Endothelial cell of umbilical vein (primary cell): ENCODE data around the gene SMTNL2. TPM values are rescaled to one million over a fixed set of nuclear protein-coding genes. Genes with fewer than 3 reads are reported as not detected.

Experiments used
- BruUV-seq: library from RNA; stranded (reverse); fragments of 400-500 nt; replicated peaks from 2 replicates; lab custom pipeline; 2021; lab: Mats Ljungman, UMichigan
- CTCF ChIA-PET: fragments of 300-600, 350-600 bp; sonication (Branson Sonifier 250); formaldehyde crosslinking; loops from one replicate; lab custom pipeline; 2021; ENCODE audit warnings: antibody characterized with exemption, inconsistent platforms; lab: Charles Lee
- POLR2A ChIA-PET: fragments of 300-600, 350-600 bp; sonication (Branson Sonifier 250); formaldehyde crosslinking; loops from one replicate; lab custom pipeline; 2021; ENCODE audit warnings: antibody characterized with exemption, inconsistent platforms; lab: Charles Lee
- DNase-seq: peaks from one replicate; pipeline ENCODE4 v3.0.0-alpha.2; 2011; ENCODE audit warnings: low read depth, low spot score
- FAIRE-seq: peaks from 2 replicates; lab custom pipeline; 2011; peaks lifted over from hg19 to GRCh38; lab: Jason Lieb, UNC
- H2AFZ ChIP-seq: 2 replicates; pipeline ENCODE4 v1.6.0; 2012; ENCODE audit warnings: low read depth, low read length, control low read depth, inconsistent platforms
- H3K27ac ChIP-seq: 2 replicates; pipeline ENCODE4 v1.5.1; 2011; ENCODE audit warnings: low read depth, mild to moderate bottlenecking, control low read depth, low read length, moderate library complexity; ENCODE audit not compliant: insufficient read depth
- H3K27me3 ChIP-seq, 2 experiments: 2 replicates each; pipeline versions ENCODE4 v1.6.0 to v1.6.1; 2011; ENCODE audit warnings: low read length in 2 of 2, mixed read lengths in 1 of 2; ENCODE audit not compliant: control insufficient read depth in 2 of 2, insufficient read depth in 2 of 2
- H3K36me3 ChIP-seq, 2 experiments: 2 replicates in 1 of 2; 3 replicates in 1 of 2; pipeline ENCODE4 v1.5.1; 2011; ENCODE audit warnings: low read length in 2 of 2, mild to moderate bottlenecking in 1 of 2, moderate library complexity in 1 of 2; ENCODE audit not compliant: control insufficient read depth in 2 of 2, insufficient read depth in 2 of 2; ENCODE audit errors: extremely low read depth in 1 of 2
- H3K4me1 ChIP-seq: 3 replicates; pipeline ENCODE4 v1.5.1; 2011; ENCODE audit warnings: mild to moderate bottlenecking, low read length; ENCODE audit not compliant: control insufficient read depth, insufficient read depth; ENCODE audit errors: extremely low read depth
- H3K4me2 ChIP-seq: 2 replicates; pipeline ENCODE4 v1.6.1; 2011; ENCODE audit warnings: low read length, control low read depth, mixed read lengths; ENCODE audit not compliant: insufficient read depth
- H3K4me3 ChIP-seq, 3 experiments: fragments of 200-600 bp in 1 of 3; sonication (generic), shearing (Covaris generic) in 1 of 3; replicated peaks in 1 of 3; 2 replicates each; pipeline ENCODE4 v1.5.1; 2011 to 2016; ENCODE audit warnings: control low read depth in 3 of 3, low read length in 3 of 3, mild to moderate bottlenecking in 2 of 3, inconsistent platforms in 1 of 3, low read depth in 1 of 3, moderate library complexity in 1 of 3; ENCODE audit not compliant: insufficient read depth in 1 of 3
- H3K79me2 ChIP-seq: 2 replicates; pipeline ENCODE4 v1.6.0; 2012; ENCODE audit warnings: low read length, inconsistent platforms; ENCODE audit not compliant: control insufficient read depth, insufficient read depth
- H3K9ac ChIP-seq: replicated peaks from 2 replicates; pipeline ENCODE3; 2011; ENCODE audit warnings: low read length, control low read depth; ENCODE audit not compliant: insufficient read depth; ENCODE audit errors: extremely low read depth
- H3K9me1 ChIP-seq: replicated peaks from 3 replicates; pipeline ENCODE4 v1.6.0; 2011; ENCODE audit warnings: mild to moderate bottlenecking, low read length; ENCODE audit not compliant: control insufficient read depth, insufficient read depth; ENCODE audit errors: extremely low read depth
- H3K9me3 ChIP-seq: replicated peaks from 2 replicates; pipeline ENCODE4 v1.5.1; 2012; ENCODE audit warnings: low read length, inconsistent platforms; ENCODE audit not compliant: control insufficient read depth, insufficient read depth
- H4K20me1 ChIP-seq: replicated peaks from 2 replicates; pipeline ENCODE3; 2011; ENCODE audit warnings: mild to moderate bottlenecking, low read length; ENCODE audit not compliant: control insufficient read depth, insufficient read depth; ENCODE audit errors: extremely low read depth
- CTCF ChIP-seq, 2 donors: IDR thresholded peaks; 1 replicate in 1 of 2; 2 replicates in 1 of 2; pipeline ENCODE4 v1.5.1; 2011; ENCODE audit warnings: low read length in 2 of 2, mild to moderate bottlenecking in 2 of 2, moderate library complexity in 2 of 2, control low read depth in 1 of 2, inconsistent platforms in 1 of 2, low read depth in 1 of 2; ENCODE audit not compliant: insufficient read depth in 1 of 2; ENCODE audit errors: extremely low read depth in 1 of 2
- FOS ChIP-seq: IDR thresholded peaks from 2 replicates; pipeline ENCODE4 v1.6.1; 2011; ENCODE audit warnings: mild to moderate bottlenecking, low read length, moderate library complexity, borderline replicate concordance; ENCODE audit not compliant: insufficient read depth
- GATA2 ChIP-seq: IDR thresholded peaks from 2 replicates; pipeline ENCODE4 v1.7.0; 2011; ENCODE audit warnings: low read depth, mild to moderate bottlenecking, moderate library complexity, mixed read lengths, low read length; ENCODE audit not compliant: insufficient read length, insufficient read depth
- JUN ChIP-seq: IDR thresholded peaks from 2 replicates; pipeline ENCODE4 v1.6.1; 2011; ENCODE audit warnings: borderline replicate concordance, low read depth; ENCODE audit not compliant: insufficient read length, insufficient read depth
- MAX ChIP-seq: IDR thresholded peaks from 2 replicates; pipeline ENCODE4 v1.6.1; 2011; ENCODE audit not compliant: insufficient read depth, insufficient read length
- MYC ChIP-seq: IDR thresholded peaks from one replicate; pipeline ENCODE4 v1.6.1; 2011; ENCODE audit warnings: mild to moderate bottlenecking, low read depth, low read length
- POLR2A ChIP-seq: IDR thresholded peaks from 2 replicates; pipeline ENCODE4 v1.6.1; 2012; ENCODE audit warnings: low read depth, mild to moderate bottlenecking, control low read depth, low read length
- dilution Hi-C: fragments of 300-500 bp; cut with MboI; formaldehyde crosslinking; loops from one replicate; pipeline ENCODE4 v1.15.0; 2019; ENCODE audit warnings: low sequenced_read_pairs; ENCODE audit not compliant: extremely low pct_ligation_motif_present
- intact Hi-C: fragments of 100-400 bp; cut with micrococcal nuclease; formaldehyde crosslinking; loops from one replicate; pipeline ENCODE4 v1.10.0; 2022
- polyA plus RNA-seq, 4 experiments: library from polyadenylated mRNA; depleted of rRNA in 3 of 4; stranded (reverse) in 3 of 4; unstranded in 1 of 4; fragments of >200 nt; gene quantifications; 2 replicates each; pipeline versions ENCODE4 v1.2.1 to v1.2.3, GENCODE V29; 2011 to 2012; ENCODE audit warnings: missing spikeins in 1 of 4
- total RNA-seq: library from RNA; stranded (reverse); gene quantifications from 2 replicates; pipeline ENCODE4 v1.2.3, GENCODE V29; 2021

SMTNL2 gene
- total and polyA plus RNA-seq, 2 donors (not counting 3 experiments of a cell fraction or from before 2014, with no cell fraction given) = not detected

- H3K4me2 ChIP-seq = peak overlapping the region; percentile 74
- FAIRE-seq (no peak), DNase-seq (no peak)
- peaks cover 20% of the 10 kb centered on the region for H3K79me2 ChIP-seq
- CTCF ChIA-PET = interaction anchor here (1.1 to 3.9 kb wide), 7 partner anchors 9 to 136 kb away, joined by 3 to 31 read pairs (median 5); no protein-coding TSS in a partner anchor
- H3K9me3 ChIP-seq = no peaks in the 10 kb centered on the region
- no peak overlapping the region for H3K4me3 ChIP-seq
- intact Hi-C loops (no loop called here), dilution Hi-C loops (no loop called here)
- H3K9me1 ChIP-seq = no peaks in the 10 kb centered on the region
- POLR2A ChIA-PET = no interaction called here
- no peaks in the 10 kb centered on the region for H4K20me1 ChIP-seq
- peaks cover 17% of the 10 kb centered on the region for H3K4me1 ChIP-seq
- H3K9ac ChIP-seq = no peak overlapping the region
- no peaks in the 10 kb centered on the region for H3K27me3 ChIP-seq
- BruUV-seq = no TSS peak
- TF ChIP-seq MAX (no peak), JUN (no peak)
- H3K36me3 ChIP-seq = peaks cover 2 to 29% of the 10 kb centered on the region in 2 experiments
- no peak overlapping the region for H2AFZ ChIP-seq
- no peak overlapping the region for H3K27ac ChIP-seq
Observed at GRCh38 chr17:4553669-4554068, 30.7 kb upstream of the SMTNL2 start.

- DNase-seq = no peak
- H3K4me2 ChIP-seq = peak overlapping the region; percentile 74
- no peaks in the 10 kb centered on the region for H3K9me1 ChIP-seq
- dilution Hi-C loops (no loop called here), intact Hi-C loops (no loop called here)
- POLR2A ChIA-PET = no interaction called here
- FAIRE-seq = no peak
- peak overlapping the region; percentile 49 for H2AFZ ChIP-seq
- H3K36me3 ChIP-seq = peaks cover 2 to 22% of the 10 kb centered on the region in 2 experiments
- BruUV-seq = no TSS peak
- H3K9me3 ChIP-seq = no peaks in the 10 kb centered on the region
- peak overlapping the region; percentile 77 to 84 (median 78) for H3K4me3 ChIP-seq
- peaks cover 17% of the 10 kb centered on the region for H3K4me1 ChIP-seq
- H3K27me3 ChIP-seq = no peaks in the 10 kb centered on the region
- no peaks in the 10 kb centered on the region for H4K20me1 ChIP-seq
- peak overlapping the region; percentile 68 for H3K9ac ChIP-seq
- CTCF ChIA-PET = interaction anchor here (1.0 to 3.9 kb wide), 7 partner anchors 10 to 137 kb away, joined by 3 to 31 read pairs (median 4); no protein-coding TSS in a partner anchor
- TF ChIP-seq FOS (no peak), GATA2 (no peak), MAX (no peak), POLR2A (no peak), CTCF (IDR thresholded peaks at IDR 0.05; ENCODE audit: extremely low read depth in 1 of 2, insufficient read depth in 1 of 2, low read depth in 1 of 2, low read length in 2 of 2) (no peak), MYC (no peak)
- peaks cover 20% of the 10 kb centered on the region for H3K79me2 ChIP-seq
- H3K27ac ChIP-seq = peak overlapping the region; percentile 6
Observed at GRCh38 chr17:4554441-4554996, 29.8 kb upstream of the SMTNL2 start.
